GM12878 (cell line): ENCODE results near the gene TEX9. TPM values are rescaled to one million over a fixed set of nuclear protein-coding genes. Genes with fewer than 3 reads are reported as not detected.
A peak's percentile ranks its signal among the peaks of the same experiment; 100 is the strongest.

Source experiments
- ATAC-seq: fragments of 200-7000 bp; cut with Tn5 transposase; 3 replicates; pipeline ENCODE4 v1.9.1; 2020; ENCODE audit warnings: mild to moderate bottlenecking, moderate library complexity
- BruUV-seq: library from RNA; stranded (reverse); fragments of 400-500 nt; replicated peaks from 2 replicates; lab custom pipeline; 2021; lab: Mats Ljungman, UMichigan
- CTCF ChIA-PET: fragments of 300-600 bp; sonication (Branson Sonifier 250); formaldehyde crosslinking; extraction: SDS; loops from one replicate; lab custom pipeline; 2021; ENCODE audit warnings: inconsistent platforms; lab: Yijun Ruan, JAX
- POLR2A ChIA-PET: fragments of 350-600 bp; formaldehyde crosslinking; extraction: SDS; loops from one replicate; lab custom pipeline; 2021; ENCODE audit warnings: inconsistent platforms; lab: Charles Lee
- RAD21 ChIA-PET: fragments of 300-600 bp; sonication (Branson Sonifier 250); formaldehyde crosslinking; loops from one replicate; lab custom pipeline; 2023; ENCODE audit warnings: antibody characterized with exemption; ENCODE audit not compliant: unreplicated experiment; lab: Charles Lee
- SMC1A ChIA-PET: fragments of 300-600 bp; sonication (Branson Sonifier 250); formaldehyde crosslinking; loops from one replicate; lab custom pipeline; 2023; ENCODE audit not compliant: unreplicated experiment, uncharacterized antibody; lab: Charles Lee
- DNase-seq: peaks from one replicate; pipeline ENCODE4 v3.0.0-alpha.2; 2011; ENCODE audit warnings: low read depth, low spot score
- FAIRE-seq: peaks from 3 replicates; lab custom pipeline; 2011; peaks lifted over from hg19 to GRCh38; lab: Jason Lieb, UNC
- H2AFZ ChIP-seq: 2 replicates; pipeline ENCODE4 v1.6.0; 2011; ENCODE audit warnings: low read depth, low read length, control low read depth; ENCODE audit not compliant: control insufficient read depth
- H3K27ac ChIP-seq: 2 replicates; pipeline ENCODE4 v1.5.1; 2011; ENCODE audit warnings: control low read depth; ENCODE audit not compliant: control insufficient read depth, insufficient read depth
- H3K27me3 ChIP-seq, 2 experiments: replicated peaks in 1 of 2; 2 replicates each; pipeline versions ENCODE4 v1.6.0 to v1.6.1; 2011; ENCODE audit warnings: low read length in 1 of 2; ENCODE audit not compliant: control insufficient read depth in 2 of 2, insufficient read depth in 2 of 2
- H3K36me3 ChIP-seq, 2 experiments: 2 replicates each; pipeline ENCODE4 v1.5.1; 2011; ENCODE audit warnings: low read length in 1 of 2; ENCODE audit not compliant: control insufficient read depth in 2 of 2, insufficient read depth in 2 of 2
- H3K4me1 ChIP-seq: 2 replicates; pipeline ENCODE4 v1.6.1; 2011; ENCODE audit warnings: mild to moderate bottlenecking, low read length, moderate library complexity, mixed read lengths; ENCODE audit not compliant: control insufficient read depth, insufficient read depth
- H3K4me2 ChIP-seq: 2 replicates; pipeline ENCODE4 v1.6.0; 2011; ENCODE audit warnings: control low read depth; ENCODE audit not compliant: control insufficient read depth, insufficient read depth
- H3K4me3 ChIP-seq: fragments of 200-600 bp; sonication (generic); 2 replicates; pipeline ENCODE4 v1.5.1; 2016
- H3K79me2 ChIP-seq: 2 replicates; pipeline ENCODE4 v1.6.0; 2011; ENCODE audit warnings: low read length; ENCODE audit not compliant: control insufficient read depth, insufficient read depth
- H3K9ac ChIP-seq: 2 replicates; pipeline ENCODE4 v1.8.0; 2011; ENCODE audit warnings: low read length, control low read depth, mixed read lengths; ENCODE audit not compliant: control insufficient read depth, insufficient read depth
- H3K9me3 ChIP-seq: replicated peaks from 3 replicates; pipeline ENCODE4 v1.5.1; 2011; ENCODE audit warnings: mild to moderate bottlenecking, low read length; ENCODE audit not compliant: control insufficient read depth, insufficient read depth
- H4K20me1 ChIP-seq: 2 replicates; pipeline ENCODE4 v1.6.0; 2011; ENCODE audit not compliant: control insufficient read depth, insufficient read depth
- ATF7 ChIP-seq: fragments of 450-650 bp; IDR thresholded peaks from 2 replicates; pipeline ENCODE4 v1.6.1; 2016; ENCODE audit warnings: low read depth, mild to moderate bottlenecking
- BCL11A ChIP-seq: IDR thresholded peaks from 2 replicates; pipeline ENCODE4 v1.6.1; 2011; ENCODE audit warnings: low read depth, low read length
- CBFB ChIP-seq: IDR thresholded peaks from 2 replicates; pipeline ENCODE4 v1.6.1; 2016; ENCODE audit warnings: antibody characterized with exemption, low read depth
- CEBPB ChIP-seq, 2 experiments: fragments of 150-350 bp in 1 of 2; IDR thresholded peaks; 2 replicates each; pipeline ENCODE4 v1.6.1; 2012 to 2014; ENCODE audit warnings: low read depth in 2 of 2, low read length in 2 of 2, borderline replicate concordance in 1 of 2, inconsistent platforms in 1 of 2
- CREM ChIP-seq: IDR thresholded peaks from 2 replicates; pipeline ENCODE4 v1.6.1; 2014; ENCODE audit warnings: antibody characterized with exemption, low read depth
- EED ChIP-seq: sonication (generic); IDR thresholded peaks from 2 replicates; pipeline ENCODE4 v1.6.1; 2016; ENCODE audit warnings: antibody characterized with exemption, low read depth
- EP300 ChIP-seq, 2 experiments: fragments of 150-350 bp in 1 of 2; IDR thresholded peaks; 2 replicates each; pipeline ENCODE4 v1.6.1; 2011 to 2012; ENCODE audit warnings: low read depth in 2 of 2, low read length in 2 of 2, borderline replicate concordance in 1 of 2, improper control_type of control experiment in 1 of 2, inconsistent platforms in 1 of 2; ENCODE audit not compliant: control insufficient read depth in 1 of 2
- FOXK2 ChIP-seq: fragments of 450-650 bp; IDR thresholded peaks from 2 replicates; pipeline ENCODE4 v1.6.1; 2017; ENCODE audit warnings: mild to moderate bottlenecking, moderate library complexity
- FOXM1 ChIP-seq: IDR thresholded peaks from 2 replicates; pipeline ENCODE4 v1.6.1; 2012; ENCODE audit warnings: low read depth, mild to moderate bottlenecking, inconsistent platforms, low read length, moderate library complexity
- GABPA ChIP-seq: IDR thresholded peaks from 2 replicates; pipeline ENCODE4 v1.6.1; 2014; ENCODE audit warnings: antibody characterized with exemption, low read depth, mild to moderate bottlenecking, inconsistent platforms
- IKZF2 ChIP-seq, 2 experiments: fragments of 450-650 bp; IDR thresholded peaks; 2 replicates each; pipeline ENCODE4 v1.6.1; 2017; ENCODE audit warnings: mild to moderate bottlenecking in 2 of 2, moderate library complexity in 2 of 2
- JUNB ChIP-seq: IDR thresholded peaks from 2 replicates; pipeline ENCODE4 v1.6.1; 2016; ENCODE audit warnings: antibody characterized with exemption, mild to moderate bottlenecking
- MEF2A ChIP-seq: IDR thresholded peaks from 2 replicates; pipeline ENCODE4 v1.6.1; 2011; ENCODE audit warnings: low read depth, mild to moderate bottlenecking, low read length, moderate library complexity; ENCODE audit not compliant: insufficient read depth
- MEF2B ChIP-seq: fragments of 450-650 bp; IDR thresholded peaks from 2 replicates; pipeline ENCODE4 v1.6.1; 2018; ENCODE audit warnings: mild to moderate bottlenecking, moderate library complexity; ENCODE audit not compliant: partially characterized antibody, poor library complexity, severe bottlenecking
- MTA3 ChIP-seq: IDR thresholded peaks from 2 replicates; pipeline ENCODE4 v1.6.1; 2012; ENCODE audit warnings: low read length, inconsistent platforms, borderline replicate concordance
- NFIC ChIP-seq: IDR thresholded peaks from 2 replicates; pipeline ENCODE4 v1.6.1; 2012; ENCODE audit warnings: low read depth, mild to moderate bottlenecking, inconsistent platforms, low read length, moderate library complexity
- NFYA ChIP-seq: IDR thresholded peaks from 2 replicates; pipeline ENCODE4 v1.6.1; 2011; ENCODE audit warnings: low read depth, mild to moderate bottlenecking, low read length, improper control_type of control experiment, borderline replicate concordance
- NRF1 ChIP-seq: conservative IDR thresholded peaks from 2 replicates; pipeline ENCODE4 v1.6.1; 2011; ENCODE audit warnings: mild to moderate bottlenecking, low read depth, low read length, improper control_type of control experiment
- PML ChIP-seq: IDR thresholded peaks from 2 replicates; pipeline ENCODE4 v1.6.1; 2012; ENCODE audit warnings: low read length, inconsistent platforms
- RUNX3 ChIP-seq: IDR thresholded peaks from 2 replicates; pipeline ENCODE4 v1.6.1; 2012; ENCODE audit warnings: low read length, inconsistent platforms
- SRF ChIP-seq, 2 experiments: IDR thresholded peaks; 2 replicates each; pipeline ENCODE4 v1.6.1; 2011; ENCODE audit warnings: low read depth in 2 of 2, low read length in 2 of 2, mild to moderate bottlenecking in 1 of 2, moderate library complexity in 1 of 2
- ZBED1 ChIP-seq: IDR thresholded peaks from 2 replicates; pipeline ENCODE4 v1.6.1; 2016; ENCODE audit warnings: borderline replicate concordance
- ZNF24 ChIP-seq: fragments of 450-650 bp; IDR thresholded peaks from 2 replicates; pipeline ENCODE4 v1.6.1; 2017; ENCODE audit warnings: antibody characterized with exemption, mild to moderate bottlenecking
- WGBS: methylation state at CpG from one replicate; pipeline ENCODE4 v1.1.6; 2016; ENCODE audit warnings: low lambda C conversion rate; ENCODE audit not compliant: insufficient replicate concordance, insufficient coverage; ENCODE audit errors: missing lambda C conversion rate; 5-methylcytosine and 5-hydroxymethylcytosine counted together
- in situ Hi-C: fragments of 300-500 bp; cut with MboI; formaldehyde crosslinking; loops from 9 replicates; pipeline ENCODE4 v1.14.3; 2018; ENCODE audit warnings: mixed read lengths
- intact Hi-C: fragments of 100-400 bp; cut with micrococcal nuclease; formaldehyde crosslinking; loops from one replicate; pipeline ENCODE4 v1.14.2; 2022; ENCODE audit not compliant: unreplicated experiment
- polyA plus RNA-seq, 11 experiments: library from polyadenylated mRNA; depleted of rRNA in 4 of 11; unstranded in 6 of 11; stranded (reverse) in 5 of 11; fragments of >200 nt; fragmentation: Nextera tagmentation in 4 of 11; fragmentation: Illumina TruSeq in 1 of 11; extraction: Ambion mirVana in 4 of 11; extraction: Trizol in 1 of 11; gene quantifications; 1 replicate in 1 of 11; 2 replicates in 10 of 11; pipeline versions ENCODE4 v1.2.1 to v1.2.3, GENCODE V29; 2011 to 2016; ENCODE audit warnings: inconsistent platforms in 2 of 11, missing spikeins in 2 of 11, low read depth in 1 of 11
- total RNA-seq, 4 experiments: library from RNA; depleted of rRNA in 3 of 4; stranded (reverse); fragments of >200 nt in 3 of 4; fragmentation: Illumina TruSeq in 1 of 4; extraction: Trizol in 1 of 4; gene quantifications; 2 replicates each; pipeline versions ENCODE4 v1.2.1 to v1.2.3, GENCODE V29; 2013 to 2021
- TF ChIP-seq, protein P1 (sequence below): IDR thresholded peaks from 2 replicates; pipeline ENCODE4 v1.6.1; 2012; ENCODE audit warnings: low read length, inconsistent platforms
- TF ChIP-seq, protein P2 (sequence below): IDR thresholded peaks from 2 replicates; pipeline ENCODE4 v1.6.1; 2011; ENCODE audit warnings: borderline replicate concordance, low read depth, mild to moderate bottlenecking, moderate library complexity, low read length; ENCODE audit not compliant: insufficient read depth, poor library complexity, severe bottlenecking

Gene TEX9
- total and polyA plus RNA-seq, 10 of the 15 experiments (the other 5 are each of a cell fraction or from before 2014, with no cell fraction given), result 9.0 to 155 (median 70.0) TPM

DNA sequence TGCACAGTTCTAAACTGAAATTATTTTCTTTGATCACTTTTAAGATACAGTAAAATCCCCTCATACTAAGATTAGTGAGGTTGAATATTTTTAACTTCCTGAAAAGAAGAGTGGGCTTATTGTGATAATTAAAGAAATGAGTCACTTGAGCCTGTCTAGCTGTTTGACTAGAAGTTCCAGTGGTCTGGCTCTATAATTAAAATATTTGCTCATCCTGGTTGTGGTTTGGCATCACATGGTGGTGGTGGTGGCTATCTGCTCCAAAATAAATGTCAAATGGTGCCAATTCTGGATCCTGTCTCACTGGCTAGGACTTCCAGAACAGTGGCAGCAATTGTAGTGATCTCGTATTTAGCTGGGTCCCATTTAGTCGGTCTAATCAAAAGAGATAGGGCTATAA, 8.6 kb upstream of the TEX9 start:
- Histone ChIP-seq H3K4me1 (0 out of 2 replicates have a peak, but pooled peaks cover 3% of the 10 kb centered on the region), H3K36me3 (no peaks in the 10 kb centered on the region), H2AFZ (peak overlapping the region; percentile 76), H4K20me1 (no peaks in the 10 kb centered on the region), H3K27me3 (no peaks in the 10 kb centered on the region), H3K4me3 (no peak overlapping the region), H3K9me3 (no peaks in the 10 kb centered on the region), H3K79me2 (no peaks in the 10 kb centered on the region), H3K4me2 (peak overlapping the region; percentile 4; the same call in 1 of the 2 replicates)
- SMC1A ChIA-PET, result no interaction called here
- POLR2A ChIA-PET, result no interaction called here
- FAIRE-seq (peak; percentile 7), ATAC-seq (peak; percentile 90), DNase-seq (no peak)
- CTCF ChIA-PET, result no interaction called here
- intact Hi-C loops (no loop called here), in situ Hi-C loops (no loop called here)
- no TSS peak for BruUV-seq
- RAD21 ChIA-PET, result no interaction called here
- TF ChIP-seq ATF7 (no peak), ZBED1 (peak; percentile 86; the same call in 1 of the 2 replicates), NFIC (peak; percentile 95), MEF2B (peak; percentile 58), BCL11A (peak; percentile 64; the same call in 1 of the 2 replicates), NFYA (no peak), ZNF24 (no peak), RUNX3 (peak; percentile 98), MTA3 (peak; percentile 88), SRF (IDR thresholded peaks at IDR 0.05; ENCODE audit: low read depth in 2 of 2, low read length in 2 of 2) (no peak), NRF1 (no peak), IKZF2 (IDR thresholded peaks at IDR 0.05) (peak in 1 of 2 experiments; percentile 57; a peak in 1 of 4 replicates), CREM (peak; percentile 71), EP300 (IDR thresholded peaks at IDR 0.05; ENCODE audit: borderline replicate concordance in 1 of 2, control insufficient read depth in 1 of 2, low read depth in 2 of 2, low read length in 2 of 2) (peak in 1 of 2 experiments; percentile 56; a peak in 1 of 4 replicates), JUNB (peak; percentile 90), FOXK2 (no peak), EED (peak; percentile 74), PML (0 out of 2 replicates have a peak, but pooled peaks have one; percentile 49), CBFB (peak; percentile 84), MEF2A (peak; percentile 96), CEBPB (IDR thresholded peaks at IDR 0.05; ENCODE audit: borderline replicate concordance in 1 of 2, low read depth in 2 of 2, low read length in 2 of 2) (peak in 1 of 2 experiments; percentile 88; a peak in 1 of 4 replicates), FOXM1 (peak; percentile 91; the same call in 1 of the 2 replicates), GABPA (peak; percentile 54; the same call in 1 of the 2 replicates)
- TF ChIP-seq, protein P1, sequence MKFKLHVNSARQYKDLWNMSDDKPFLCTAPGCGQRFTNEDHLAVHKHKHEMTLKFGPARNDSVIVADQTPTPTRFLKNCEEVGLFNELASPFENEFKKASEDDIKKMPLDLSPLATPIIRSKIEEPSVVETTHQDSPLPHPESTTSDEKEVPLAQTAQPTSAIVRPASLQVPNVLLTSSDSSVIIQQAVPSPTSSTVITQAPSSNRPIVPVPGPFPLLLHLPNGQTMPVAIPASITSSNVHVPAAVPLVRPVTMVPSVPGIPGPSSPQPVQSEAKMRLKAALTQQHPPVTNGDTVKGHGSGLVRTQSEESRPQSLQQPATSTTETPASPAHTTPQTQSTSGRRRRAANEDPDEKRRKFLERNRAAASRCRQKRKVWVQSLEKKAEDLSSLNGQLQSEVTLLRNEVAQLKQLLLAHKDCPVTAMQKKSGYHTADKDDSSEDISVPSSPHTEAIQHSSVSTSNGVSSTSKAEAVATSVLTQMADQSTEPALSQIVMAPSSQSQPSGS, result peak; percentile 85
- TF ChIP-seq, protein P2, sequence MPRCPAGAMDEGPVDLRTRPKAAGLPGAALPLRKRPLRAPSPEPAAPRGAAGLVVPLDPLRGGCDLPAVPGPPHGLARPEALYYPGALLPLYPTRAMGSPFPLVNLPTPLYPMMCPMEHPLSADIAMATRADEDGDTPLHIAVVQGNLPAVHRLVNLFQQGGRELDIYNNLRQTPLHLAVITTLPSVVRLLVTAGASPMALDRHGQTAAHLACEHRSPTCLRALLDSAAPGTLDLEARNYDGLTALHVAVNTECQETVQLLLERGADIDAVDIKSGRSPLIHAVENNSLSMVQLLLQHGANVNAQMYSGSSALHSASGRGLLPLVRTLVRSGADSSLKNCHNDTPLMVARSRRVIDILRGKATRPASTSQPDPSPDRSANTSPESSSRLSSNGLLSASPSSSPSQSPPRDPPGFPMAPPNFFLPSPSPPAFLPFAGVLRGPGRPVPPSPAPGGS, result peak; percentile 60
- TF ChIP-seq, all 136 proteins: peak for 19
- H3K9ac ChIP-seq, result peak overlapping the region; percentile 12; the same call in 1 of the 2 replicates
- no peak overlapping the region for H3K27ac ChIP-seq
- 24% methylated on average over 2 of the region's 2 CpGs for WGBS
